HG02981 (cell line): ENCODE results near the gene CDH18.

ENCODE experiments used
- ATAC-seq: cut with Tn5 transposase; IDR thresholded peaks from one replicate; pipeline ENCODE4 v1.9.1; 2021; ENCODE audit warnings: mild to moderate bottlenecking, moderate library complexity; ENCODE audit not compliant: unreplicated experiment

Gene CDH18

GRCh38 chr5:19497229-19497815 lies 490.7 kb downstream of the CDH18 start:
- ATAC-seq, result no peak

GRCh38 chr5:19496056-19496455 lies 491.9 kb downstream of the CDH18 start:
- ATAC-seq, result no peak

- no peak for ATAC-seq
Observed at GRCh38 chr5:19492861-19493260, 495.1 kb downstream of the CDH18 start.

- ATAC-seq, result no peak
Observed at GRCh38 chr5:19488786-19489185, 499.2 kb downstream of the CDH18 start.

GRCh38 chr5:19487480-19487879 lies 500.5 kb downstream of the CDH18 start:
- ATAC-seq, result no peak

GRCh38 chr5:19479562-19479961 lies 508.4 kb downstream of the CDH18 start:
- no peak for ATAC-seq

- ATAC-seq, result no peak
Observed at GRCh38 chr5:19462019-19462418, 526.0 kb downstream of the CDH18 start.

- no peak for ATAC-seq
Observed at GRCh38 chr5:19424506-19424905, 563.5 kb downstream of the CDH18 start.
